Measurements from ENCODE around the gene PLOD2. TPM values are rescaled to one million over a fixed set of nuclear protein-coding genes. Genes with fewer than 3 reads are reported as not detected.
A peak's percentile ranks its signal among the peaks of the same experiment; 100 is the strongest.

PLOD2 gene
- polyA plus RNA-seq, 1 donor (not counting 4 experiments of a cell fraction or from before 2014, with no cell fraction given), result 30.0 TPM

GRCh38 chr3:146199762-146200161, 38.8 kb upstream of the PLOD2 start:
- H3K36me3 ChIP-seq (ENCODE audit: control insufficient read depth in 2 of 2, extremely low read depth in 1 of 2, insufficient read depth in 2 of 2, low read length in 2 of 2), result no peaks in the 10 kb centered on the region
- DNase-seq (ENCODE audit: low read depth, low spot score), result no peak
- no peaks in the 10 kb centered on the region for H3K4me1 ChIP-seq (ENCODE audit: control insufficient read depth, extremely low read depth, insufficient read depth, low read length)
- no peak overlapping the region for H2AFZ ChIP-seq (ENCODE audit: control insufficient read depth, low read length)
- no peak overlapping the region for H3K4me2 ChIP-seq (ENCODE audit: control insufficient read depth, extremely low read depth, insufficient read depth, low read depth, low read length)
- FAIRE-seq, result no peak
- no peaks in the 10 kb centered on the region for H3K27me3 ChIP-seq (ENCODE audit: control insufficient read depth, extremely low read depth, insufficient read depth, low read length)
- H3K9me1 ChIP-seq (ENCODE audit: control insufficient read depth, extremely low read depth, insufficient read depth, low read length), result no peaks in the 10 kb centered on the region
- H3K9ac ChIP-seq (ENCODE audit: control insufficient read depth, extremely low read depth, insufficient read depth, low read length), result no peak overlapping the region
- no peak overlapping the region for H3K4me3 ChIP-seq (ENCODE audit: control insufficient read depth in 2 of 3, extremely low read depth in 1 of 3, insufficient read depth in 2 of 3, low read depth in 1 of 3, low read length in 3 of 3)
- H3K27ac ChIP-seq (ENCODE audit: control insufficient read depth, insufficient read depth, low read length), result no peak overlapping the region
- dilution Hi-C loops (cut with MboI; ENCODE audit: extremely low pct_ligation_motif_present, low sequenced_read_pairs), result no loop called here
- no peaks in the 10 kb centered on the region for H3K9me3 ChIP-seq (ENCODE audit: control insufficient read depth, low read depth, low read length)
- TF ChIP-seq, protein P1, sequence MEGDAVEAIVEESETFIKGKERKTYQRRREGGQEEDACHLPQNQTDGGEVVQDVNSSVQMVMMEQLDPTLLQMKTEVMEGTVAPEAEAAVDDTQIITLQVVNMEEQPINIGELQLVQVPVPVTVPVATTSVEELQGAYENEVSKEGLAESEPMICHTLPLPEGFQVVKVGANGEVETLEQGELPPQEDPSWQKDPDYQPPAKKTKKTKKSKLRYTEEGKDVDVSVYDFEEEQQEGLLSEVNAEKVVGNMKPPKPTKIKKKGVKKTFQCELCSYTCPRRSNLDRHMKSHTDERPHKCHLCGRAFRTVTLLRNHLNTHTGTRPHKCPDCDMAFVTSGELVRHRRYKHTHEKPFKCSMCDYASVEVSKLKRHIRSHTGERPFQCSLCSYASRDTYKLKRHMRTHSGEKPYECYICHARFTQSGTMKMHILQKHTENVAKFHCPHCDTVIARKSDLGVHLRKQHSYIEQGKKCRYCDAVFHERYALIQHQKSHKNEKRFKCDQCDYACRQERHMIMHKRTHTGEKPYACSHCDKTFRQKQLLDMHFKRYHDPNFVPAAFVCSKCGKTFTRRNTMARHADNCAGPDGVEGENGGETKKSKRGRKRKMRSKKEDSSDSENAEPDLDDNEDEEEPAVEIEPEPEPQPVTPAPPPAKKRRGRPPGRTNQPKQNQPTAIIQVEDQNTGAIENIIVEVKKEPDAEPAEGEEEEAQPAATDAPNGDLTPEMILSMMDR (optimal IDR thresholded peaks at IDR 0.05 in 1 of 3, IDR thresholded peaks at IDR 0.05 in 1 of 3, conservative IDR thresholded peaks at IDR 0.05 in 1 of 3; ENCODE audit: extremely low read depth in 1 of 3, insufficient read depth in 2 of 3, low read length in 3 of 3), result no peak
- no peak for TF ChIP-seq EZH2 (IDR thresholded peaks at IDR 0.05; ENCODE audit: low read length)
- no peaks in the 10 kb centered on the region for H4K20me1 ChIP-seq (ENCODE audit: control insufficient read depth, extremely low read depth, insufficient read depth, low read length)
- H3K79me2 ChIP-seq (ENCODE audit: control insufficient read depth, insufficient read depth, low read length), result no peaks in the 10 kb centered on the region

GRCh38 chr3:146196789-146197188, 35.8 kb upstream of the PLOD2 start:
- no peak for DNase-seq (ENCODE audit: low read depth, low spot score)
- TF ChIP-seq, protein P1 (optimal IDR thresholded peaks at IDR 0.05 in 1 of 3, IDR thresholded peaks at IDR 0.05 in 1 of 3, conservative IDR thresholded peaks at IDR 0.05 in 1 of 3; ENCODE audit: extremely low read depth in 1 of 3, insufficient read depth in 2 of 3, low read length in 3 of 3), result no peak
- TF ChIP-seq EZH2 (IDR thresholded peaks at IDR 0.05; ENCODE audit: low read length), result no peak
- Histone ChIP-seq H3K27ac (ENCODE audit: control insufficient read depth, insufficient read depth, low read length) (no peak overlapping the region), H3K9me3 (ENCODE audit: control insufficient read depth, low read depth, low read length) (no peaks in the 10 kb centered on the region), H2AFZ (ENCODE audit: control insufficient read depth, low read length) (no peak overlapping the region), H3K36me3 (ENCODE audit: control insufficient read depth in 2 of 2, extremely low read depth in 1 of 2, insufficient read depth in 2 of 2, low read length in 2 of 2) (no peaks in the 10 kb centered on the region), H3K4me2 (ENCODE audit: control insufficient read depth, extremely low read depth, insufficient read depth, low read depth, low read length) (no peak overlapping the region), H3K4me3 (ENCODE audit: control insufficient read depth in 2 of 3, extremely low read depth in 1 of 3, insufficient read depth in 2 of 3, low read depth in 1 of 3, low read length in 3 of 3) (no peak overlapping the region), H4K20me1 (ENCODE audit: control insufficient read depth, extremely low read depth, insufficient read depth, low read length) (no peaks in the 10 kb centered on the region), H3K27me3 (ENCODE audit: control insufficient read depth, extremely low read depth, insufficient read depth, low read length) (no peaks in the 10 kb centered on the region), H3K9me1 (ENCODE audit: control insufficient read depth, extremely low read depth, insufficient read depth, low read length) (no peaks in the 10 kb centered on the region), H3K4me1 (ENCODE audit: control insufficient read depth, extremely low read depth, insufficient read depth, low read length) (no peaks in the 10 kb centered on the region), H3K79me2 (ENCODE audit: control insufficient read depth, insufficient read depth, low read length) (no peaks in the 10 kb centered on the region), H3K9ac (ENCODE audit: control insufficient read depth, extremely low read depth, insufficient read depth, low read length) (no peak overlapping the region)
- dilution Hi-C loops (cut with MboI; ENCODE audit: extremely low pct_ligation_motif_present, low sequenced_read_pairs), result no loop called here
- peak; percentile 29 for FAIRE-seq
